ENCODE results near the gene FBLN1.
"Not testable (repeated sequence)": the region's sequence is repeated elsewhere in the genome, so short reads cannot be mapped to it uniquely, and the experiment has no call there.

FBLN1 gene

DNA sequence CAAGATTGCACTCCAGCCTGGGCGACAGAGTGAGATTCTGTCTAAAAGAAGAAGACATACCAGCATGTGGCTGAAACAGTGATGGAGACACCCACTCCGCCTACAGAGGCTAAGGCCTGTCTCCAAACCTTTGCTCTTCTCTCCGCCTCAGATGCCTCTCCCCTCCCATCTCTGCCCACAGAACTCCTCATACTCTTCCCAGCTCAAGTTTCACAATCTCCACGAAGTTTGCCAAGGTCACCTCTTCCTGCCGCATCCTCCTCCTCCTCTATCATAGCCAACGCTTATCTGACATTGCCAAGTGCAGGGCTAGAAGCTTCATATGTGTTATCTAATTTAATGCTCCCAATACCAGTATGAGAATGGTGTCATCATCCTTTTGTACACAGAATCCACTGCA lies 25.9 kb upstream of the FBLN1 start:
- DNase-seq (ENCODE audit: low read depth in 2 of 2), result no peak

DNA sequence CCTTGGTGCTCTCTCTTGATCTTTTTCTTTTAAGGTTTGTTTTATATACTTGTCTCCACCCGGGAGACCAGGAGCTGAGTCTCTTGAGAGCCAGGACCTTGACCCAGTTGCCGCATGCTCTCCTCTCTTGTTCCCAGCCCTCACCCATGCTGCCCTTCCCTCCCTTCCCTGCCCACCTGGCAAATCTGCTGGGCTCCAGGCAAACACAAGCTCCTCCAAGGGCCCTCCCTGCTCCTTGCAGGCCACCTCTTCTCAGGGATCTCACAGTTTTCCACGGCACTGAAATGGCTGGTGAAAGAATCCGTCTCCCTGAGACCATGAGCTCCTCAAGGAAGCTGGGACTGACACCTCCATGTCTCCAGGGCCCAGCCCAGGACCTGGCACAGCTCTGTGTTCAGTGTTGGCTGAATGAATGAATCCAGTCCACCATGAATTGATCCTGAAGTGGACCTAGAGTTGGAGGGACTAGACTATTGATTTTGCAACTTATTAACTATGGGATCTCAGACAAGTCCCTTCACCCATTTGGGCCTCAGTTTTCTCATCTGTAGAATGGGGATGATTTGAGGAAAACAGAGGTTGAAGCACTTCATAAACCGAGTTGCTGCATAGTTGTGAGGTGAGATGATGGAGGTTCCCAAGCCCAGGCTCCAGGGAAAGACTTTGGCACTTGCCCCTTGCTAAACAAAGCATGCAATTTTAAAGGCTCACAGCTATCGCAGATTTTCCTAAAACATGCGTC lies 25.1 kb upstream of the FBLN1 start:
- no peak for DNase-seq (ENCODE audit: low read depth in 2 of 2)

DNA sequence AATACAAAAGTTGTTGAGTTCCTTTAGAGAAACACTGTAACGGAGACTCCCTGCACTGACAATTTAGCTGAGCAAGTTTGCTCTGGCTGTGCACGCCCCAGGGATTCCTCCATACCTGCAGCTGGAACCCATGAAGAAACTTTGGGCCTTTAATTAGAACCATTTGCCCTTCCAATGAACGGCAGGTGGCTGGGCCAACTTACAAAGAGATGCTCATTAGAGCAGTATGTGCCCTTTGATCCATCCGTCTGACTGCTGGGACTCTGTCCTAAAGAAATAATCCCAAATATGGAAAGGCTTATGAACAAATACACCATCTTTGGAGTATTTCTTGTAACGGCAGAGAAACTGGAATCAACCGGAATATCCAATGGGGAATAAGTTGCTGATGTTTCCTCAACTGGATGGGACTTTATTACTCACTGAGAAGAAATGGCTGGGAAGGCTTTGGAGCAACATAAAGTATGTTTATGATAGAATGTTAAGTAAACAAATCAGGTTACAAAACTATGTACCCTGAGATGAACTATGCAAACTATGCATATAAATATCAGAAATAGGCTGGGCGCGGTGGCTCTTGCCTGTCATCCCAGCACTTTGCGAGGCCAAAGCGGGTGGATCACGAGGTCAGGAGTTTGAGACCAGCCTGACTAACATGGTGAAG lies 24.4 kb upstream of the FBLN1 start:
- DNase-seq (ENCODE audit: low read depth in 2 of 2), result no peak

DNA sequence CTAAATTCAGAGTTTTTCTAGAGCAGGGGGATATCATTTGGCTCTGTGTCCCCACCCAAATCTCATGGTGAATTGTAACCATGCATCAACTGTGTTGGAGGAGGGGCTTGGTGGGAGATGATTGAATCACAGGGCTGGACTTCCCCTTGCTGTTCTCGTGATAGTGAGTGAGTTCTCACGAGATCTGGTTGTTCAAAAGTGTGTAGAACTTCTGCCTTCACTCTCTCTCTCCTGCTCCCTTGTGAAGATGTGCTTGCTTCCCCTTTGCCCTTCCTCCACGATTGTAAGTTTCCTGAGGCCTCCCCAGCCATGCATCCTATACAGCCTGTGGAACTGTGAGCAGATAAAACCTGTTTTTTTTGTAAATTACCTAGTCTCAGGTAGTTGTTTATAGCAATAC lies 22.0 kb upstream of the FBLN1 start:
- DNase-seq (ENCODE audit: low read depth in 2 of 2), result no peak

DNA sequence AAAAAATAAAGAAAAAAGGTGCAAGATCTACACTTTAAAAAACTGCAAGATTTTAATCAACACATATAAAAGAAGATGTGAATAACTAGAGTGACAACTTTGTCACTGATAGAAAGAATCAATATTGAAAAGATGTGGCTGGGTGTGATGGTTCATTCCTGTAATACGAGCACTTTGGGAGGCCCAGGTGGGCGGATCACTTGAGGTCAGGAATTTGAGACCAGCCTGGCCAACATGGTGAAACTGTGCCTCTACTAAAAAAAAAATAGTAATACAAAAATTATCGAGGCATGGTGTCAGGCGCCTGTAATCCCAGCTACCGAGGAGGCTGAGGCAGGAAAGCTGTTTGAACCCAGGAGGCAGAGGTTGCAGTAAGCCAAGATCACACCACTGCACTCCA lies 21.0 kb upstream of the FBLN1 start:
- no peak for DNase-seq (ENCODE audit: low read depth in 2 of 2)

DNA sequence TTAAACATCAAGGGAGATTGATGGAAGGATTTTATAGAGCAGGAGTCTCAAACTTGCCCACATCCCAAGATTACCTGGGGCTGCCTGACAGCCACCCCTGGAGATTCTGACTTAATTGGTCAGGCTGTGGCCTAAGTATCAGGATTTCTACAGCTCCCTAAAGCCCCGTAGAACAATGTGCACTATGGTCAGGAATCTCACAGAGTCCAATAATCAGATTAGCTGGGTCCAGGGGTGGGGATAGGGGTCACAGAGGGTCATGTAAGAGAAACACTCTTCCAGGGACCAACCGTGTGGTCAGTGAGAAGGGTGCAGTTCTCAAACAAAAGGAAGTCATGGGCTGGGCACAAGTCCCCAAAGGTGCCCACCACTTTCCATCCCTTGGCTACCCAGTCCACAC lies 20.5 kb upstream of the FBLN1 start:
- DNase-seq (ENCODE audit: low read depth in 2 of 2), result no peak

DNA sequence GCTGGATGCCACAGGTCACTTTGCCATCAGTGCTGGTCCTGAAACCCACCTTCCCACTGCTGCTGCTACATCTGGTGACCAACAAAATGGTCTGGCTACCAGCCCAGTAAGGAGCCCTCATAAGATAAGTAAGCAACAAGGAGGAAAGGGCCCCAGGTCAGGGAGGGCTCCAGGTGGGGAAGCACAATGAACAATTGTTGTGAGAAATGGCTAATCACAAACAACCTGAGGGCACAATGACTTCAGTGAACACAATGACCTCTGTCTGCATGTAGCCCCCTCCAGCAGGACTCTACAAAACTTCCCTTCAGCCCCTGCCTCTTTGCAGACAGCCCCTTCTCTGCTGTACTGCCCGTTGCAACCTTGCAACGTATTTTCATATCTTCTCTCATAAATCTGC lies 19.4 kb upstream of the FBLN1 start:
- DNase-seq (ENCODE audit: low read depth in 2 of 2), result no peak

DNA sequence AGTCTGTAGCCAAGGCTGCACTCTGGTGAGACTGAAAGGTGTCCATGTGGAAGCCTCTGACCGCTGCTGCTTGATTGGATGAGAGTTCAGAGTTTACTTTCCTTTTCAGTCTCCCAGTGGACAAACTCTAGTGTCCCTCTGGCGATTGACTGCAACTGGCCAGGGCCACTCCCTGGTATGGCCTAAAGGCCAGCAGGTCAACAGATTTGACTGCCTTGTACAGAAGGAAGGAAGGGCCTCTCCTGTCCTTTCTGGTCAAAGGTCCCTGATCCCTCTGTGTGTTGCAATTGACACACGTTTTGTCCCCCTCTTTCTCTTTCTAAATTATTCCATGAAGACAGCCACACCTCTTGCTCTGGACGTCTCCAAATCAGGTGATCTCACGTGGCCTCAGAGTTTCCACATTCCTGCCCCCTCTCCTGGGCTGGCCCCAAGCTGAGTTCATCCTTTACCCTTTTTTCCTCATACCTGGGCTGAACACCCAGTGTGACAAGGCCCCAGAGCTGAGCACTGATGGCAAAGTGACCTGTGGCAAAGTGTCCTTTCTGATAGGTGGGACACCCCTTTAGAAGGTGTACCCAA lies 18.7 kb upstream of the FBLN1 start:
- DNase-seq (ENCODE audit: low read depth in 2 of 2), result no peak

DNA sequence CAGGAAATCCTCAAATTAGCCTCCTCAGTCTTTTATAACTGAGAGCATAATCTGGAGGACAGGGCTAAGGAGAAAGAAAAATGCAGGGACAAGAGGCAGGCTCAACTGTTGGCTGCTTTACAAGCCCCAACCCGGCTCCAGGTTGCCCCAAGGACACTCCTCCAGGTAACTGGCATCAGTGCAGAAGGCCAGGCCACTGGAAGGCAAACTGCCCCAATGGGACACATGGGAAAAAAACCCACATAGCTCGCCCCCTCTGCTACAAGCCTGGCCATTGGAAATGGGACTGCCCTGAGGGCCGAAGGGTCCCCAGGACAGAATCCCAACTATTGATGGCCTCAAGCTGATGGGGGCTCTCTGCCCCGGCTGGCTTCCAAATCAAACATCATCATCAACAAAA lies 17.9 kb upstream of the FBLN1 start:
- no peak for DNase-seq (ENCODE audit: low read depth in 2 of 2)

DNA sequence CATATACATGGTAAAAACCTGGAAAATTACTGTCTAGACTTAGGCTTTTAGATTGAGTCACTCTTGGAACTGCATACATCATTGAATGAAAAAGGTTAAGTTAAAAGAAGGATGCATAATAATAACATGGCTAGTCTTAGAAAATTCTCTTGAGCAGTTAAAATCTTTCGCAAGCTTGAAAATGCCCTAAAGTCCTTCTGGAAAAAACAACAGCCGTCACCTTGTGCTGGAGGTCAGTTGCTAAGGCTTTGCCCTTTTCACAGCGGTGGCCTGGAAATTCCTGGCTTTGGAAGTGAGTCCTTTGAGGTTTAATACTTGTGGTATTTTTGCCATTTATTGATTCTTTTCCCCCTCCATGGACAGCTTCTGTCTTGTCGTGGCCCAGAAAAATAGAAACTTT lies 17.4 kb upstream of the FBLN1 start:
- no peak for DNase-seq (ENCODE audit: low read depth in 2 of 2)

DNA sequence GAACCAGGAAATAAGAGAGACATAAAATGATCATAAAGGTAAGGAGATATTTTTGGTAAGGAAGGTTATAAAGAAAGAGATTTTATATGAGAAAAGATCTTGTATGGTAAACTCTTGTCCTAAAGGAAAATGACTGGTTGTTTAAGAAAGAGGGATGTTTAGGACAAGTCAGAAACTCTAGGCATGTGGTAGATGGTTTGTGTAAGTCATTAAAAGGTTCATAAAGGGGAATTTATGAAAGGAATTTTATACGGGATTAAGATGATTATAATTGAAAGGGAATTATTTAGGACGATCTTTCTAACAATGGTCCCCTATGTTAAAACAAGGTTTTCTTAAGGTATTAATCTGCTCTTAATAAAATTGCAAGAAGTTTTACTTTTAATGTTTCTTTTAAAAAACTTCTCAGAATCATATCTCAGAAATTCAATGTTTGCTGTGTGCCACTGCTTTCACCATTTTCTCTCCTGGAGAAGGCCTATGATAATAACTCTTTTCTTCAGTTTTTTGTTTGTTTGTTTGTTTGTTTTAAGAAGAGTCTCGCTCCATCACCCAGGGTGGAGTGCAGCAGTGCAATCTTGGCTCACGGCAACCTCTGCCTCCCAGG lies 13.8 kb upstream of the FBLN1 start:
- no peak for DNase-seq (ENCODE audit: low read depth in 2 of 2)

DNA sequence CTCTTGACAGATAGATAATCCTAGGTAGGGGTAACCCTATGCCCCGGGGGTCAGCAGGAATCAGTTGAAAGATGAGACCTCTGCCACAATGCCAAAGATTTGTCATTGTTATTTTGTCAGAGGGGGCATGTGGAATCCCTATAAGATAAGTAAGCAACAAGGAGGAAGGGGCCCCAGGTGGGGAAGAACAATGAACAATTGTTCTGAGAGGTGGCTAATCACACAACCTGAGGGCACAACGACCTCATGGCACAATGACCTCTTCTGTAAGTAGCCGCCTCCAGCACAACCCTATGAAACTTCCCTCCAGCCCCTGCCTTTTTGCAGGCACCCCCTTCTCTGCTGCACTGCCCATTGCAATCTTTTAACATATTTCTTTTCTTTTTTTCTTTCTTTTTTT lies 11.8 kb upstream of the FBLN1 start:
- DNase-seq (ENCODE audit: low read depth in 2 of 2), result no peak

DNA sequence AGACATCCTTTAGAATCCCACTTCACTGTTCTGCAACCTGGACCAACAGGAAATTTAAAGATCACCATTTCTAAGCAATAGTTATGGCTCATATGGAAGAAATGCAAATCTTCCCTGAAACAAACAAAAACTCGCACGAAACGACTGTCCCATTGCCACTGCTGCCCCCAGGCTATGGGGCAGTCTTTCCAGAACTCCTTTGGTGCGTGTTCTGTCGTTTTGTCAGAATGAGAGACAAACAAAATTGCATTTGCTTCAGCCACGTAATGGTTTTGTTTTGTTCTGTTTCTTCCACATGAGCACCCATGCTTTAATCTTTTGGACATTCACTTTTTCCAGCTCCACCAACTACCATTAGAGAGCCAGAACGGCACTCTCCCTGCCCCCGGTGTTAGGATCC lies 10.8 kb upstream of the FBLN1 start:
- no peak for DNase-seq (ENCODE audit: low read depth in 2 of 2)

DNA sequence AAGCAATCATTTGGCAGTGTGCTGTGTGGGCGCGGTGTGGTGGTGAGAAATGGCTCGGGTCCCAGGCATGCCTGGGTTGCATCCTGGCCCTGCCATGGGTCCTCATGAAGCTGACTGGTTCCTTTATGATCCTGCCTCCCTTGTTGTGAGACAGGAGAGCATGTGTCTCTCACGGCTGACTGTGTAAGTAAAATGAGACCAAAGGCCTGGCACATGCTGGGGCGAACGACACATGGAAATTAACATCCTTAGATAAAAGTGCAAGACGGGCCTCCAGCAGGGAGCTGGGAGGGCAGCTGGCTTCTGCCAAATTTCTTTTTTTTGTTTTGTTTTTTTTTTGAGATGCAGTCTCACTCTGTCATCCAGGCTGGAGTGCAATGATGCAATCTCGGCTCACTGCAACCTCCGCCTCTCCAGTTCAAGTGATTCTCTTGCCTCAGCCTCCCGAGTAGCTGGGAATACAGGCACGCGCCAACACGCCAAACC lies 9.4 kb upstream of the FBLN1 start:
- DNase-seq (ENCODE audit: low read depth in 2 of 2), result no peak

DNA sequence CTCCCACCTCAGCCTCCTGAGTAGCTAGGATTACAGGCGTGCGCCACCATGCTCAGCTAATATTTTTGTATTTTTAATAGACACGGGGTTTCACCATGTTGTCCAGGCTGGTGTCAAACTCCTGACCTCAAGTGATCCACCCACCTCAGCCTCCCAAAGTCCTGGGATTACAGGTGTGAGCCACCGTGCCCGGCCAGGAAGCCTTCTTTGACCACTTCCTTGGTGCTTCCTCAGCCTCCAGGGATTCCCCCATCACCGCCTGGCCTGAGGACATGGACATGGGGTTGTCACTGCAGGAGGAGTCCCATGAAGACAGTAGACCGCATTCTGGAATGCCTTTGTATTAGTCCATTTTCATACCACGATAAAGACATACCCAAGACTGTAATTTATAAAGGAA lies 8.4 kb upstream of the FBLN1 start:
- not testable (repeated sequence) for DNase-seq (ENCODE audit: low read depth in 2 of 2)

DNA sequence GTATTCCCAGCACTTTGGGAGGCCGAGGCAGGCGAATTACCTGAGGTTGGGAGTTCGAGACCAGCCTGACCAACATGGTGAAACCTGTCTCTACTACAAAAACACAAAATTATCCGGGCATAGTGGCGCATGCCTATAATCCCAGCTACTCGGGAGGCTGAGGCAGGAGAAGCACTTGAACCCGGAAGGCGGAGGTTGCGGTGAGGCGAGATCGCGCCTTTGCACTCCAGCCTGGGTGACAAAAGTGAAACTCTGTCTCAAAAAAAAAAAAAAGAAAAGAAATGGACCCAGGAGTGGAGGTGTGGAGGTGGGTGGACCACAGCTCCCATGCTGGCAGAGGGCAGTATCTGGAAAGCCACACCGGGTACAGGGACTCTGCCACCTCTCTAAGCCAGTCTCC lies 7.1 kb upstream of the FBLN1 start:
- not testable (repeated sequence) for DNase-seq (ENCODE audit: low read depth in 2 of 2)

DNA sequence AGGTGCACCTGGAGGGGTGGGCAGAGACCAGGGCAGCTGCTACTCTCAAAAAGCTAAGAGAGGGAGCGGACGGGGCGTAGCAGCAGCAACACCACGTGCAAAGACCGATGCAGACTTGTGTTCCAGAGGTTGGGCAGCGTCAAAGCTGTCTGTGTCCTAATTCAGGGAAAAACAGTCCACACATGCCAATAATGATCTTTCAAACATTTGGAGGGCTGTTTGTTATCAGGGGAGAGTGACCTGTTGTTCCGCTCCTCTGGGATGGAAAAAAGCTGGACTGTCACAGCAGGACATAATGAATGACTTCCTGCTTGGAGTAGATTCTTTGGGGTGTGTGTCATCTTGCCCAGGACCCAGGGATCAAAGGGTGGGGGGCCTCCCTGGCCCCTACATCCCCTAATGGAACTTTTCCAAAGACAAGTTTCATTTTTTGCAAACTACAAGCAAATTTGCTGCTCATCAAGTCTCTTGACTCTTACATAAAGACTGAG lies 6.2 kb upstream of the FBLN1 start:
- no peak for DNase-seq (ENCODE audit: low read depth in 2 of 2)

DNA sequence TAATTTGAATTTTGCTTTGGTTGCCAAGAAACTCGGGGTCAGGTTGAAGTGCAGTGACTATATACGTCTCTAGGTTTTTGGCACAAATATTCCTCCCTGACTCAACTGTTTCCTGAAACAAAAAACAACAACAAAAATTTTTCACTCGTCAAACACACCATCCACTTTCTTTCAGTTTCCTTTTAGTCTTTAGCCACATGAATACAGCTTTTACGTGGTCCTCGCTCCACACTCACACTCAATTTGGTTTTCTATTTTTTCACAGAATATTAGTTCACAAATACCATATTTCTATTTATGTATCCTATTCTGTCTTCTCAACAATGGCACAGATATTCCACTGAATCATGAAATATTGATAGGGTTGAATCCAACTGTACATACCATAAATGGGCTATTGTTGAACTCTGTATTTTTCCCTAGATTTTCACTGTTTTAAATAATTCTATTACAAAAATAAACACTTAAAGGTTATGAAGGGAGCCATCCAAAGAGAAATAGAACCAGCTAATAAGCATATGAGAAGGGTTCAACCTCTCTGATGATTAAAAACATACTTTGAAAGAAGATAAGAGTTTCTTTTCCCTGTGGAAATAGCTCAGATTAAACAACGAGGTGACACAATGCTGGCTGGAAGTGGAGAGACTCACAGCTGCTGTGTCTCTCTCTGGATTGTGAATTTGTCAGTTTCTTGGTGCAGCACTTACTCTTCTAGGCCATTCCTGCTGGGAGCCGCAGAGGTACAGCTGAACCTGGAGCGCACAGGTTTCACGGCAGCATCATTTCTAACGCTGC lies 5.1 kb upstream of the FBLN1 start:
- no peak for DNase-seq (ENCODE audit: low read depth in 2 of 2)

DNA sequence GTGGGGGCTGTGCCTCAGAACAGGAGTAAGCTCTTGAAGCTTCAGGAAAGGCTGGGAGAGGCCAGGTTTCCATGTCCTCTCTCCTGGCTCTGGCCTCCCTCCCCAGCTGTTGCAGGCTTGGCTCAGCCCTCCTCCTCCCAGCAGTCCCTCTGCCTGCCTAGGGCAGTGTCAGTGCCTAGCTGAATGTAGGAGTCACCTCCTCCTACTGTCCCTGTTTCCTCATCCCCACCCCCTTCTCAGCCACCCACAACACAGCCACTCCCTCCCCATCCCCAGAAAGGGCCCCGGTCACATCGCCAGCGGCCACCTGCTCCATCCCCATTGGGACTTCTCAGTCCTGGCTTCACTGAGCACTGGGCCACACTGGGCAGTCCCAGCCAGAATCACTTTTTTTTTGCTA lies 2.9 kb upstream of the FBLN1 start:
- DNase-seq (ENCODE audit: low read depth in 2 of 2), result no peak

DNA sequence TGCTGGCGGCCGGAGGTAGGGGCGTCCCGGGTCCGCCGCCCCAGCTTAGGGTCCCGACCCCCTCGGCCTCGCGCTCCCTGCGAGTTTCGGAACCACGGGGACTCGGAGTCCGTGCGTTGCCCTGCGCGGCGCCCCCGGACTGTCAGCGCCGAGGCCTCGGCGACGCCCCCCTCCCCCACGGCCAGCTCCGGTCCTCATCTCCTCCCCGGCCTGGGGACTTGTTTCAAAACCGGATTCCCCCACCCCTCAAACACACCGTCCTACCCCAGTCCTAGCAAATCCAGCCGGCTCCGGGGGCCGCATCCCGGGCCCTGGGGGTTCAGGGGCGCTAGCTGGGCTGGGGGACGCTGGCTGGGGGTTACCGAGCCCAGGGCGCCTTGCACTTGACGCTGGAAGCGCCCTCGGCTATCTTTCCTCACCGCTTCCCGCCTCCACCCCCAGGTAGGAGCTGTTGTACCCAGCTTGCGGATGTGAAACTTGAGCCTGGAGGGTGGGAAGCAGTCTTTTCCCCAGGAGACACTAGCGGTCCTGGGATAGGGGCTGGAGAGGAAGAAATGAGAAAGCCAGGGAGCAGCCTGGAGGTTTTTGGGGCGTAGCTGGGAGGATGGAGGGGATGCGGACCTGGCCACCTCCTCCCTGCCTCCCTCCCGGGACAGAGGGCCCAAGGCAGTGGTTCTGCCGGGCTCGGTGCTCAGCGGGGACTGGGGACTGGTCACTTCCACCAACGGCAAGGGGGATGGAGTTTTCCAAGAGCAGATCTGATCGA lies 550 bp downstream of the FBLN1 start:
- DNase-seq (ENCODE audit: low read depth in 2 of 2), result no peak

DNA sequence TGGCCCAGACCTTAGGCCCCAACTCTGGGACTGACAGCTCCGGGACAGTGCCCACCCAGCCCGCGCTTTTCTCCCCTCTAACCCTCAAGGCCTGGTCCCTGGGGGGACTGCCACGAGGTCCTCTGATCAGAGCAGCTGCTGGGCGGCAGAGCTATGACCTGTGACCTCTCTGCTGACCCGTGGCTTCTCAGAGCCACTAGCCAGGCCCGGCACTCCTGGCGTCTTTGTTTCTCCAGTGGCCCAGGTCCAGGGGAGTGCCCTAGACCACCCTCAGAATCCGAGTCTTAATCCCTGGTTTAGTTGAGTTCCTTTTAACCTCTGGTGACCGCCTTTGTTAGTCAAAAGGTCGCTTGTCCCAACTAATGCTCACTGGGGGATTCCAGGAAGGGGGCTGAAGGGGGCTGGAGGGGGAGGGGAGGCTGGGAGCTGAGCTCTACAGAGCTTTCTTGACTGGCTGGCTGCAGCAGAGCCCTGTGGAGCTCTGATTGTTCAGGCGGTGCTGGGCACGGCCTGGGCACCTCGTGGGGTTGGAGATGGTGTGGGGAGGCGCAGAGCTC lies 1.2 kb downstream of the FBLN1 start:
- DNase-seq (ENCODE audit: low read depth in 2 of 2), result no peak
